Psoas muscle (tissue), 8 donors: ENCODE measurements around the gene TAS1R3. TPM values are rescaled to one million over a fixed set of nuclear protein-coding genes. Genes with fewer than 3 reads are reported as not detected.
"Not testable (repeated sequence)": the region's sequence is repeated elsewhere in the genome, so short reads cannot be mapped to it uniquely, and the experiment has no call there.

ENCODE experiments used
- ATAC-seq, 4 donors: fragments of 200-7000 bp; cut with Tn5 transposase; one replicate each; pipeline ENCODE4 v1.9.1; 2020; ENCODE audit warnings: moderate library complexity in 3 of 4, mild to moderate bottlenecking in 2 of 4
- DNase-seq, 2 donors: peaks; one replicate each; pipeline ENCODE4 v3.0.0-alpha.2; 2020
- H3K27ac ChIP-seq: fragments of 200-600 bp; one replicate; pipeline ENCODE4 v1.8.0; 2022
- H3K27me3 ChIP-seq, 3 donors: fragments of 200-600 bp in 1 of 3; one replicate each; pipeline versions ENCODE4 v1.6.1 to v1.8.0; 2013 to 2022; ENCODE audit warnings: low read length in 2 of 3, mild to moderate bottlenecking in 2 of 3, moderate library complexity in 1 of 3; ENCODE audit not compliant: insufficient read depth in 3 of 3
- H3K36me3 ChIP-seq, 2 donors: fragments of 200-600 bp in 1 of 2; one replicate each; pipeline versions ENCODE4 v1.6.1 to v1.8.0; 2013 to 2022; ENCODE audit warnings: low read depth in 1 of 2, mild to moderate bottlenecking in 1 of 2, moderate library complexity in 1 of 2; ENCODE audit not compliant: insufficient read depth in 1 of 2
- H3K4me1 ChIP-seq: fragments of 200-600 bp; one replicate; pipeline ENCODE4 v1.8.0; 2022
- H3K4me3 ChIP-seq: fragments of 200-600 bp; one replicate; pipeline ENCODE4 v1.8.0; 2022; ENCODE audit warnings: mild to moderate bottlenecking
- H3K9me3 ChIP-seq: fragments of 200-600 bp; one replicate; pipeline ENCODE4 v1.8.0; 2022
- WGBS, 3 donors: extraction: QIAGEN DNeasy Blood & Tissue Kit; methylation state at CpG; one replicate each; pipeline versions ENCODE4 v1.1.6 to v1.1.7; 2013; 5-methylcytosine and 5-hydroxymethylcytosine counted together
- intact Hi-C, 2 donors: fragments of 100-400 bp; cut with DNase I; formaldehyde crosslinking; loops; one replicate each; pipeline versions ENCODE4 v1.11.0 to v1.14.2; 2022
- polyA plus RNA-seq, 3 donors: library from polyadenylated mRNA; stranded (reverse); fragments of 200-250 nt; gene quantifications; one replicate each; pipeline ENCODE4 v1.2.3, GENCODE V29; 2013
- total RNA-seq, 4 donors: library from RNA; stranded (reverse); fragmentation: NEBNext Ultra II Directional in 2 of 4; extraction: Animal tissue kit (Norgen Biotek cat#: 25700) in 2 of 4; gene quantifications; one replicate each; pipeline versions ENCODE4 v1.2.1 to v1.2.4, GENCODE V29; 2021 to 2023
- TF ChIP-seq, protein P1 (sequence below): fragments of 200-600 bp; IDR thresholded peaks from one replicate; pipeline ENCODE4 v1.8.0; 2022; ENCODE audit warnings: antibody characterized with exemption
- donor health status: healthy with polysubstance abuse.
- donor health status: DM: no; HTN: no; CAD: no; lungs with moderate emphysema.
- donor health status: Bipolar disorder and iron deficiency.
- donor health status: healthy.
- donor health status: DM: yes; HTN: yes; CAD: no.
- donor health status: DM: no; HTN: no; CAD: no.
- donor health status: DM: no; HTN: no; CAD: no.
- donor health status: DM: yes; HTN: yes; CAD: no.

Gene TAS1R3
- total and polyA plus RNA-seq, 7 donors: 0.06 to 0.25 (median 0.09) TPM; not detected in 1

DNA sequence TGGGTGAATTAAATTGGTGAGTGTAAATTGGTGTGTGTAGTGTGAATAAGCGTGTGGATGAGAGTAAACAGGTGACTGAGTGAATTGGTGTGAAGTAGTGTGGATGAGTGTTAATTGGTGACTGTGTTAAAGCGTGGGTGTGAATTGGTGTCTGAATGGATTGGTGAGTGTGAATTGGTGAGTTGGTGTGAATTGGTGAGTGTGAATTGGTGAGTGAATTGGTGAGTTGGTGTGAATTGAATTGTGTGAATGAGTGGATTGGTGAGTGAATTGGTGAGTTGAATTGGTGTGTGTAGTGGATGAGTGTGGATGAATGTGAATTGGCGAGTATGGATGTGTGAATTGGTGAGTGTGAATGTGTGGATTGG, 35.6 kb downstream of the TAS1R3 start:
- H3K4me3 ChIP-seq: no peak overlapping the region
- H3K27me3 ChIP-seq: peaks cover 0 to 4% (median under 1%) of the 10 kb centered on the region in 3 donors
- TF ChIP-seq, protein P1, sequence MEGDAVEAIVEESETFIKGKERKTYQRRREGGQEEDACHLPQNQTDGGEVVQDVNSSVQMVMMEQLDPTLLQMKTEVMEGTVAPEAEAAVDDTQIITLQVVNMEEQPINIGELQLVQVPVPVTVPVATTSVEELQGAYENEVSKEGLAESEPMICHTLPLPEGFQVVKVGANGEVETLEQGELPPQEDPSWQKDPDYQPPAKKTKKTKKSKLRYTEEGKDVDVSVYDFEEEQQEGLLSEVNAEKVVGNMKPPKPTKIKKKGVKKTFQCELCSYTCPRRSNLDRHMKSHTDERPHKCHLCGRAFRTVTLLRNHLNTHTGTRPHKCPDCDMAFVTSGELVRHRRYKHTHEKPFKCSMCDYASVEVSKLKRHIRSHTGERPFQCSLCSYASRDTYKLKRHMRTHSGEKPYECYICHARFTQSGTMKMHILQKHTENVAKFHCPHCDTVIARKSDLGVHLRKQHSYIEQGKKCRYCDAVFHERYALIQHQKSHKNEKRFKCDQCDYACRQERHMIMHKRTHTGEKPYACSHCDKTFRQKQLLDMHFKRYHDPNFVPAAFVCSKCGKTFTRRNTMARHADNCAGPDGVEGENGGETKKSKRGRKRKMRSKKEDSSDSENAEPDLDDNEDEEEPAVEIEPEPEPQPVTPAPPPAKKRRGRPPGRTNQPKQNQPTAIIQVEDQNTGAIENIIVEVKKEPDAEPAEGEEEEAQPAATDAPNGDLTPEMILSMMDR: no peak
- H3K9me3 ChIP-seq: no peaks in the 10 kb centered on the region
- H3K27ac ChIP-seq: no peak overlapping the region
- intact Hi-C loops: no loop called here
- no peak for DNase-seq
- H3K36me3 ChIP-seq: no peaks in the 10 kb centered on the region
- ATAC-seq: no peak
- H3K4me1 ChIP-seq: peaks cover 1% of the 10 kb centered on the region
- 94 to 98% (median 97%) methylated on average over 3 of the region's 3 CpGs for WGBS, 3 donors

DNA sequence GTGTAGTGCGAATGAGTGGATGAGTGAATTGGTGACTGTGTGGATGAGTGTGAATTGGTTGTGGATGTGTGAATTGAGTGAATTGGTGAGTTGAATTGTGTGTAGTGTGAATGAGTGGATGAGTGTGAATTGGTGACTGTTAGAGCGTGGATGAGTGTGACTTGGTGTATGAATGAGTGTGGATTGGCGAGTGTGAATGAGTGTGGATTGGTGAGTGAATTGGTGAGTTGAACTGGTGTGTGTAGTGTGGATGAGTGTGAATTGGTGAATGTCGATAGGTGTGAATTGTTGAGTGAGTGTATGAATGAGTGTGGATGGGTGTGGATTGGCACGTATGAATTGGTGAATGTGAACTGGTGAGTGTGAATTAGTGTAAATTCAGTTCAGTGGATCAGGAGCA, 36.2 kb downstream of the TAS1R3 start:
- Histone ChIP-seq H3K4me1 (peaks cover 7% of the 10 kb centered on the region), H3K9me3 (no peaks in the 10 kb centered on the region), H3K27ac (no peak overlapping the region), H3K27me3 (no peaks in the 10 kb centered on the region), H3K4me3 (no peak overlapping the region), H3K36me3 (no peaks in the 10 kb centered on the region)
- intact Hi-C loops: no loop called here
- DNase-seq (no peak), ATAC-seq (no peak)
- 94 to 97% (median 96%) methylated on average over 5 of the region's 5 CpGs for WGBS, 3 donors
- TF ChIP-seq, protein P1: no peak

DNA sequence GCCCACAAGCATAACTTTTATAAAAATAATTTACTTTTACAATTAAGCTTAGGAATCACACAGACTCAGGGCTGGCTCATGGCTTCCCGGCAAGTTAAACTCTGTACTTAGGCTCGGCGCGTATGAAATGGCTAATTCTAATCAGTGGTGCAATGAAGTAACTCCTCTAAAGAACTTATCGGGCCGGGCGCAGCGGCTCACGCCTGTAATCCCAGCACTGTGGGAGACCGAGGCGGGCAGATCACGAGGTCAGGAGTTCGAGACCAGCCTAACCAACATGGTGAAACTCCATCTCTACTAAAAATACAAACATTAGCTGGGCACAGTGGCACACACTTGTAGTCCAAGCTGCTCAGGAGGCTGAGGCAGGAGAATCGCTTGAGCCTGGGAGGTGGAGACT, 39.0 kb downstream of the TAS1R3 start:
- H3K27ac ChIP-seq, H3K9me3 ChIP-seq, H3K27me3 ChIP-seq, intact Hi-C loops, DNase-seq, ATAC-seq, H3K4me3 ChIP-seq: not testable (repeated sequence)
- H3K4me1 ChIP-seq: peaks cover 26% of the 10 kb centered on the region
- WGBS, 3 donors: 90 to 93% (median 91%) methylated on average over 14 of the region's 14 CpGs
- H3K36me3 ChIP-seq: peaks cover 0 to 12% of the 10 kb centered on the region in 2 donors

DNA sequence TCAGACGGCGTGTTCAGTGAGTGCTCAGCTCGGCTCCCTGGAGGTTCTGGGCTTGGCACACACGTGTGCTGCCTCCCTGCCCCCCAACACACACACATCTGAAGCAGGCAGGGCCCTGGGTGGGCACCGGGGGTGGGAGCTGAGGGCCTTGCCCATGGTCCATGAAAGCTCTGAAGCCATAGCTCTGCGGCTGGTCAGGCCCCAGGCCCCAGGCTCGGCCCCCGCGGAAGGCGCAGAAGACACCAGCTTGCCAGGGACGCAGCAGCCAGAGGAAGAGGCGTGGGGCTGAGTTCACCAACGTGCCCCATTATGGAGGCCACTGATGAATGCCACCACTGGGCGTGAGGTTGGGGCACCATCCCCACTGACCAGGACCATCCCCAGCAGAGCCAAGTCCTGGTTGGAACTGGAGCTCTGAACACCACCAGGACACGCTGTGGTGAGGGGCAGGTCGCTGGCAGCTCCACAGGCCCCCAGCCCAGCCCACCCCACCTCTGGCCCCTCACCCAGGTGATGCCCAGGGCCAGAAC, 39.8 kb downstream of the TAS1R3 start:
- H3K27ac ChIP-seq: no peak overlapping the region
- no peaks in the 10 kb centered on the region for H3K27me3 ChIP-seq
- H3K4me1 ChIP-seq: peaks cover 28% of the 10 kb centered on the region
- H3K36me3 ChIP-seq: peaks cover 0 to 12% of the 10 kb centered on the region in 2 donors
- intact Hi-C loops: no loop called here
- peak in 1 of 2 donors; percentile 53 for DNase-seq
- TF ChIP-seq, protein P1: no peak
- ATAC-seq: no peak
- H3K4me3 ChIP-seq: no peak overlapping the region
- 77 to 79% (median 78%) methylated on average over 16 of the region's 16 CpGs for WGBS, 3 donors
- H3K9me3 ChIP-seq: no peaks in the 10 kb centered on the region

DNA sequence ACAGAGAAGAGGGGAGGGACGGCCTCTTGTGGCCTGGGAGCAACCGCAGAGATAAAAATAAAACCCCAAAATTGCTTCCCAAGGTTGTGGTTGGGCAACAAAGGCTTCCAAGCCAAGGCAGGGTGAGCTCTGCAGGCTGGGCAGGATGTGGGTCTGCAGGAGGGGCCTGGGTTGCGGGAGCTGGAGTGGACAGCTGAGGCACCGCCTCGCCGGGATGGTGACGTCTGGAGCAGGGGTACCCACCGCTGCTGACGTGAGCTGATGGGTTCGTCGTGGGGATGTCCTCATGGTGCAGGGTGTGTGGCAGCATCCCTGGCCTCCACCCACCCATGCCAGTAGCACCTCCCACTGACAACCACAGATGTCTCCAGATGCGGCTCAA, 40.3 kb downstream of the TAS1R3 start:
- DNase-seq (peak in 1 of 2 donors; percentile 49), ATAC-seq (no peak)
- Histone ChIP-seq H3K27ac (no peak overlapping the region), H3K27me3 (no peaks in the 10 kb centered on the region), H3K4me1 (peaks cover 32% of the 10 kb centered on the region), H3K4me3 (no peak overlapping the region), H3K36me3 (peaks cover 0 to 12% of the 10 kb centered on the region in 2 donors), H3K9me3 (no peaks in the 10 kb centered on the region)
- TF ChIP-seq, protein P1: no peak
- intact Hi-C loops: no loop called here
- 46 to 61% (median 47%) methylated on average over 12 of the region's 12 CpGs for WGBS, 3 donors
